ENCODE data around the gene AGAP3.

GRCh38 chr7:151130741-151131157 is 44.5 kb downstream of the AGAP3 start:
- TF ChIP-seq, protein P1, sequence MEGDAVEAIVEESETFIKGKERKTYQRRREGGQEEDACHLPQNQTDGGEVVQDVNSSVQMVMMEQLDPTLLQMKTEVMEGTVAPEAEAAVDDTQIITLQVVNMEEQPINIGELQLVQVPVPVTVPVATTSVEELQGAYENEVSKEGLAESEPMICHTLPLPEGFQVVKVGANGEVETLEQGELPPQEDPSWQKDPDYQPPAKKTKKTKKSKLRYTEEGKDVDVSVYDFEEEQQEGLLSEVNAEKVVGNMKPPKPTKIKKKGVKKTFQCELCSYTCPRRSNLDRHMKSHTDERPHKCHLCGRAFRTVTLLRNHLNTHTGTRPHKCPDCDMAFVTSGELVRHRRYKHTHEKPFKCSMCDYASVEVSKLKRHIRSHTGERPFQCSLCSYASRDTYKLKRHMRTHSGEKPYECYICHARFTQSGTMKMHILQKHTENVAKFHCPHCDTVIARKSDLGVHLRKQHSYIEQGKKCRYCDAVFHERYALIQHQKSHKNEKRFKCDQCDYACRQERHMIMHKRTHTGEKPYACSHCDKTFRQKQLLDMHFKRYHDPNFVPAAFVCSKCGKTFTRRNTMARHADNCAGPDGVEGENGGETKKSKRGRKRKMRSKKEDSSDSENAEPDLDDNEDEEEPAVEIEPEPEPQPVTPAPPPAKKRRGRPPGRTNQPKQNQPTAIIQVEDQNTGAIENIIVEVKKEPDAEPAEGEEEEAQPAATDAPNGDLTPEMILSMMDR (IDR thresholded peaks at IDR 0.05) = no peak
- TF ChIP-seq POLR2A (IDR thresholded peaks at IDR 0.05) = no peak
- TF ChIP-seq EP300 (IDR thresholded peaks at IDR 0.05) = no peak

Data from ovary (tissue), 3 donors.